NCI-H524 (cell line): Measurements from ENCODE around the gene HPX.

Experiments used
- DNase-seq, 2 experiments: peaks; one replicate each; lab custom pipeline; 2025; lab: John Stamatoyannopoulos, UW

The HPX gene

DNA sequence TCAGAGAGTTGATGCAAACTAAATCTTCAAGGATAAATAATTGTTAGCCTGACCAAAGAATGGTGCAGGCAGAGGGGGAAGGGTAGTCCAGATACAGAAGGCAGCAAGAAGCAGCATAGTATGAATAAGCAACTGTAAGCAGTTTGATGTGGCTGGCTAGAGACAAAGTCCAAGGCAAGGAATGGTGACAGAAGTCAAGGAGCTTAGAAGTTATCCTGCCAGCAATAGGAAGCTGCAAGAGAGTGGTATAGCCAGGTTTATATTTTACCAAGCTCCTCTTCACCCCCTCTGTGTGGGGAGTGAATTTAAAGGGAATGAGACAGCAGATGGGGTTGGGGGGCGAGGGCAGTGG is 18.3 kb upstream of the HPX start:
- no peak for DNase-seq

DNA sequence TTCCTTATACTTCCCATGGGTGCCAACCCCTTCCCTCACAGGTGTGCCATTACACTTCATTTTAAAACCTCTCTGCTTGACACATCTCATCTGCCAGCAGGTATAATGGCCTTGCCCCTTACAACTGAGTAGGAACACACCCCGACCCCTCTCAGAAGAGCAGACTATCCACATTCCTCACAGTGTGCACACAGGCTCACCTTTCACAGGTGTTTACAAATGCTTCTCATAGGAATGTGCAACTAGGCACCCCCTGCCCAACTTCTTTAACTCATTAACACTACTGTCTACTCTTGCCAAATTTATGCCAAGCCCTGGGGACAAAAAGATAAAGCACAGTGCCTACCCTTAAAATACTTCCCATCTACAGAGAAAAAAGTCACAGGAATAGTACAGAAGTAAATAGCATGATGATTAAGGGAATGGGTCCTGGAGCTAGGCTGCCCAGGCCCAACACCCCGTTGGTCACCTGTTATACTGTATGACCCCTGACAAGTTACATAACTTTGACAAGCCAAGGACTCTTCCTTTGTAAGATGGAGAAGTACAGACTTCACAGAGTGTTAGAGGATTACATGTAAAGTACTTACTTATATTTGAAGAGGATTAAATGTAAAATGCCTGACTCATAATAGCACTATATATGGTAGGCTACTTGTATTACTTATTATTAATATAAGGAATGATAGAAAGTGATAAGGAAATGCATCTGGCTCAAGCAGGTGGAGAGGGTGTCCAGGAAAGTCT is 17.7 kb upstream of the HPX start:
- DNase-seq = no peak

- DNase-seq = no peak
Observed at GRCh38 chr11:6457581-6458320, 17.0 kb upstream of the HPX start.

DNA sequence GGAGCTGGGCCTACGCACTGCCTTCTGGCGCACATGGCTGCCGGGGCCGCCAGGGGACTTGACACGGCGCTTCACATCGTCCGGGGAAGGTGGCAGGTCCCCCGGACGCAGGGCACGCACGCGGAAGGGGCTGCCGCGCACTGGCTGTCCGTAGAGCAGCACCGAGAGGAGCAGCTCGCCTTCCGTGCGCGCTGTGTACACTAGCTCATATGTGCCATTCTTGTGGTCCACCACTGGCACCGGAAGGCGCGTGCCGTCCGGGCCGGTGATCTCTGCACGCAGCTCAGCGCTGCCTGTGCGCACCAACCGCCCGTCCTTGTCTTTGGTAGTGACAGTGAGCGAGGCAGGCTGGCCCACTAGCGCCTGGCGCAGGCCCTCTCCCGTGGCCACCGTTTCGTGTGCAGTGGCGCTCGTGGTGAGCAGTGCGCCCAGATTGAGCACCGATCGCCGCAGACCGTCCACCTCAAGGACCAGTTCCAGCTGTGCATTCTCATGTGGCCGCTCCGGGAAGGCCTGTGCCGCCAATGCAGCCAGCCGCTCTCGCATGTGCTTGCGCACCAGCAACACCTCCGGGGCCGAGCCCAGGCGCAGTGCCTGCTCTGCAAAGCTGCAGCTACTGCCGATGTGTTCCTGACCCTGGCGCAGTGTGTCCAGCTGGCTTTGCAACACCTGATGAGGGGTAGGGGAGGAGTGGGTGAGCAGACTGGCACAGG is 15.7 kb upstream of the HPX start:
- no peak for DNase-seq

DNA sequence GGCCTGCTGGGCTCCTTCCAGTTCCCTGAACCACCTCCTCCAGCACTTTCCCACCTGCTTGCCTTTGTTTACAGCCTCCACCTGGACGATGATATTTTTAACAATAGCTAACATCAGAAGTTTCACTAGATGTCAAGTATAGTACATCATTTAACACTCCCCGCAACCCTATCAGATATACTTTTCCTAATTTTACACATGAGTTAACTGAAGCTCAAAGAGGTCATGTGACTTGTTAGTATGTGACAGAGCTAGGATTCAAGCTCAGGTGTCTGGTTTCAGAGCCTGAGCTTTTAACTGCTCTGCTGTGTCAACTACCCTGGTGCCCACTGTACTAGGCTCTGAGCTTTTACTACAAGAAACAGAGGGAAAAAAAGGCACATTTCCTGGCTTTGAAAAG is 14.3 kb upstream of the HPX start:
- DNase-seq = no peak

GRCh38 chr11:6453152-6453551 is 12.4 kb upstream of the HPX start:
- DNase-seq = no peak

DNA sequence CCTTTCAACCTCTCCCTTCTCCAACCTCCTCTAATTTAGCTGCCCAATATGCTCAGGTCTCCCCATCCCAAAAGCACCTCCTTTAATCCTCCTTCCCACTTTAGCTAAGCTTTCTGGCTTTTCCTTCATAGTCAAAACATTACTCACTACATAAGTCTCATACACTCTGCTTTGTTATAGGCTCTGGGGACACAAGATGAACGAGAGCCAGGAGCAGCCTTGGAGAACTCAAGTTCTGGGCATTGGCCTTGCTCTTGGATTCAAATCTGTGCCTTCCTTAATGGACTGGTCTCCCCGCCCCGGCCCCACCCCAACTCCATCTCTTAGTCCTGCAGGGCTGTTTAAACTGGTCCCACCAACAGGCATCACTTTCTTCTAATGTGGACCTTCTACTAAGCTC is 11.4 kb upstream of the HPX start:
- DNase-seq = no peak

- no peak for DNase-seq
Observed at GRCh38 chr11:6448574-6448973, 7.8 kb upstream of the HPX start.

- DNase-seq = peak; percentile 1 to 25
Observed at GRCh38 chr11:6443269-6444003, 2.6 kb upstream of the HPX start.

- DNase-seq = no peak
Observed at GRCh38 chr11:6442441-6442840, 1.7 kb upstream of the HPX start.

- peak in 1 of 2 experiments; percentile 49 for DNase-seq
Observed at GRCh38 chr11:6438979-6439571, 1.7 kb downstream of the HPX start.

GRCh38 chr11:6437993-6438392 is 2.8 kb downstream of the HPX start:
- no peak for DNase-seq

GRCh38 chr11:6437423-6437822 is 3.4 kb downstream of the HPX start:
- no peak for DNase-seq

DNA sequence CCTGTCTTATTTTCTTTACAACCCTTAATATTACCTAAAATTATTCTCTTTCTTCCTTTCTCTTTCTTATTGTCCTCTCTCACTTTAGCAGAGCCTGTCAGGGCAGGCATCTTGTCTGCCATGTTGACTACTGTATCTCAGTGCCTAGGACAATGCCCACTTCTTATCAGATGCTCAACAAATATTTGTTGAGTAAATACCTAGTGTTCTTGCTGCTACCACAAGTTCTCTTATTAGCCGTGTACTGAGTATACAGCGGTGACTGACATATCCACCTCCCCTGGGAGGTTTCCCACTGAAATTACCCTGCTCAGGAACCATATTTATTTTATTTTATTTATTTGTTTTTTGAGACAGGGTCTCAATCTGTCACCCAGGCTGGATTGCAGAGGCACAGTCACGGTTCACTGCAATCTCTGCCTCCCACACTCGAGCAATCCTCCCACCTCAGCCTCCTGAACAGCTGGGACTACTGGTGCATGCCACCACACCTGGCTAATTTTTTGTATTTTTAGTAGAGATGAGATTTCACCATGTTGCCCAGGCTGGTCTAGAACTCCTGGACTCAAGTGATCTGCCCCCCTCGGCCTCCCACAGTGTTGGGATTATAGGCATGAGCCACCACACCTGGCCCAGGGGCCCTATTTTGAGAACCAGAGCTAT is 6.7 kb downstream of the HPX start:
- no peak for DNase-seq

DNA sequence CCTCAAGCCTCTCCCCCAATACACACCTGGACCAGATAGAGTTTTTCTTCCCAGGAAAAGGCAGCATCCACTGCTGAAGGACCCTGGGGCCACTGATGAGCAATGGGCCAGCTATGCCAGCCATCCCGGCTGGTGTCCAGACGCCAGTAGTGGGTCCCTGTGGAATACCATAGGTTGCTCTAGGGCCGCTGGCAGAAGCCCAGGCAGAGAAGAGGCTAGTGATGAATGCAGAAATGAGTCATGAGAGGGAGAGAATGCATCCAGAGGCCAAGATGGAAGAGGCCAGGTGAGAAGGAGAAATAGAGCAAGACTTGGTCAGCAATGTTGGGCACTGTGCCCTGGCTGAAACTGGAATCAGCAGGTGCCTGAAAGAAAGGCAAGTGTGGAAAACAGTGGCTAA is 8.9 kb downstream of the HPX start:
- DNase-seq = no peak

GRCh38 chr11:6427516-6427915 is 13.3 kb downstream of the HPX start:
- no peak for DNase-seq

DNA sequence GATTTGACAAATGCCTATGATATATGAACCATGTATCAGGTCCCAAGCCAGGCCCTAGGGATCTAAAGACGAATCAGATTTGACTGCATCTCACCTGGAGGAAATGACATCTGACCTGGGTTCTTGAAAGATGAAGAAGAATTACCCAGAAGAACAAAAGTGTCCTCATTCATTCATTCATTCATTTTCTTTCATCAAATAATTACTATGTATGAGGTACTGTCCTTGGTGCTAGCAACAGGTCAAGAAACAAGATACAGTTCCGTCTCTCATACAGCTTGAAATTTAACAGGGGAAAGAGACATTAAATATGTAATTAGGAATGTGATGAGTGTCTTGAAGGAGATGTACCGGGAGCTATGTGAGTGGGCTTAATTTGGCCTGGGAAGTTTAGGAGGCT is 20.1 kb downstream of the HPX start:
- DNase-seq = no peak

GRCh38 chr11:6419009-6419631 is 21.7 kb downstream of the HPX start, which contains the start of gene APBB1:
APBB1 (minus strand) TSS chr11:6419094; CDS start chr11:6411347, 7,747 bp downstream.
- peak; percentile 52 to 68 for DNase-seq

- no peak for DNase-seq
Observed at GRCh38 chr11:6418557-6419008, 22.2 kb downstream of the HPX start.

- peak in 1 of 2 experiments; percentile 25 for DNase-seq
Observed at GRCh38 chr11:6417907-6418556, 22.8 kb downstream of the HPX start.
